HepG2 (cell line): Measurements from ENCODE around the gene HEXD. TPM values are rescaled to one million over a fixed set of nuclear protein-coding genes. Genes with fewer than 3 reads are reported as not detected.
A peak's percentile ranks its signal among the peaks of the same experiment; 100 is the strongest.

Source experiments
- ATAC-seq: fragments of 200-7000 bp; cut with Tn5 transposase; 3 replicates; pipeline ENCODE4 v1.9.1; 2020; ENCODE audit warnings: mild to moderate bottlenecking, moderate library complexity
- BruUV-seq: library from RNA; stranded (reverse); fragments of 400-500 nt; replicated peaks from 2 replicates; lab custom pipeline; 2021; lab: Mats Ljungman, UMichigan
- CTCF ChIA-PET: fragments of 300-600 bp; formaldehyde crosslinking; extraction: SDS; loops from one replicate; lab custom pipeline; 2021; ENCODE audit warnings: low total read pairs, inconsistent platforms, low intra/inter-chr PET ratio; lab: Yijun Ruan, JAX
- POLR2A ChIA-PET: fragments of 350-600 bp; sonication (Branson Sonifier 250); formaldehyde crosslinking; loops from one replicate; lab custom pipeline; 2020; ENCODE audit warnings: antibody characterized with exemption, inconsistent platforms; lab: Yijun Ruan, JAX
- DNase-seq: peaks from one replicate; pipeline ENCODE4 v3.0.0-alpha.2; 2015; ENCODE audit warnings: low spot score
- FAIRE-seq: peaks from 3 replicates; lab custom pipeline; 2011; peaks lifted over from hg19 to GRCh38; lab: Jason Lieb, UNC
- H2AFZ ChIP-seq: one replicate; pipeline ENCODE4 v1.6.1; 2011; ENCODE audit warnings: low read length, inconsistent platforms
- H3K27ac ChIP-seq: fragments of 300-600 bp; 3 replicates; pipeline ENCODE4 v1.8.0; 2011; ENCODE audit warnings: mixed run types, mild to moderate bottlenecking, mixed read lengths, low read length, inconsistent platforms; ENCODE audit not compliant: insufficient read depth; ENCODE audit errors: extremely low read length
- H3K27me3 ChIP-seq, 2 experiments: fragments of 200-600 bp in 1 of 2; 2 replicates in 1 of 2; 3 replicates in 1 of 2; pipeline versions ENCODE4 v1.6.0 to v1.8.0; 2011; ENCODE audit warnings: low read length in 2 of 2, mild to moderate bottlenecking in 2 of 2, moderate library complexity in 2 of 2, inconsistent platforms in 1 of 2; ENCODE audit not compliant: insufficient read depth in 2 of 2, control insufficient read depth in 1 of 2
- H3K36me3 ChIP-seq, 2 experiments: fragments of 200-600 bp in 1 of 2; replicated peaks in 1 of 2; 2 replicates in 1 of 2; 3 replicates in 1 of 2; pipeline versions ENCODE4 v1.5.1 to v1.8.0; 2011; ENCODE audit warnings: low read length in 2 of 2, inconsistent platforms in 1 of 2; ENCODE audit not compliant: insufficient read depth in 2 of 2, control insufficient read depth in 1 of 2
- H3K4me1 ChIP-seq: 2 replicates; pipeline ENCODE4 v1.5.1; 2012; ENCODE audit warnings: low read length, inconsistent platforms; ENCODE audit not compliant: insufficient read depth
- H3K4me2 ChIP-seq: 2 replicates; pipeline ENCODE4 v1.6.0; 2011; ENCODE audit warnings: low read depth, low read length, inconsistent platforms
- H3K4me3 ChIP-seq, 3 experiments: fragments of 200-600 bp in 1 of 3; sonication (generic), shearing (Covaris generic) in 1 of 3; replicated peaks in 1 of 3; 2 replicates each; pipeline ENCODE4 v1.5.1; 2011 to 2016; ENCODE audit warnings: low read length in 3 of 3, inconsistent platforms in 2 of 3, low read depth in 2 of 3, mild to moderate bottlenecking in 2 of 3, control low read depth in 1 of 3, mixed read lengths in 1 of 3; ENCODE audit not compliant: insufficient read depth in 1 of 3
- H3K79me2 ChIP-seq: one replicate; pipeline ENCODE4 v1.6.1; 2011; ENCODE audit warnings: low read length, inconsistent platforms; ENCODE audit not compliant: insufficient read depth
- H3K9ac ChIP-seq: 2 replicates; pipeline ENCODE4 v1.6.0; 2011; ENCODE audit warnings: mild to moderate bottlenecking, low read depth, low read length, inconsistent platforms; ENCODE audit not compliant: insufficient read depth
- H3K9me3 ChIP-seq: 2 replicates; pipeline ENCODE4 v1.5.1; 2012; ENCODE audit warnings: mild to moderate bottlenecking, low read length
- H4K20me1 ChIP-seq: 2 replicates; pipeline ENCODE4 v1.6.0; 2011; ENCODE audit warnings: inconsistent platforms, mild to moderate bottlenecking, low read length, moderate library complexity; ENCODE audit not compliant: insufficient read depth
- HDAC2 ChIP-seq: sonication (generic); formaldehyde crosslinking; IDR thresholded peaks from 2 replicates; pipeline ENCODE4 v1.4.0; 2020; ENCODE audit warnings: missing genetic modification reagents
- LCORL ChIP-seq, 2 experiments: fragments of 450-650 bp in 1 of 2; sonication (generic) in 1 of 2; formaldehyde crosslinking in 1 of 2; IDR thresholded peaks; 2 replicates each; pipeline versions ENCODE4 v1.5.0 to v1.6.1; 2017 to 2020; ENCODE audit warnings: antibody characterized with exemption in 1 of 2, missing genetic modification reagents in 1 of 2
- TCF7 ChIP-seq: sonication (generic); IDR thresholded peaks from 2 replicates; pipeline ENCODE4 v1.6.1; 2016; ENCODE audit warnings: antibody characterized with exemption, low read depth
- ZBTB1 ChIP-seq: sonication (generic); formaldehyde crosslinking; IDR thresholded peaks from 2 replicates; pipeline ENCODE4 v1.4.0; 2020; ENCODE audit warnings: missing genetic modification reagents, borderline replicate concordance
- ZBTB7B ChIP-seq: sonication (generic); formaldehyde crosslinking; IDR thresholded peaks from 2 replicates; pipeline ENCODE4 v1.4.0; 2020; ENCODE audit warnings: missing genetic modification reagents
- ZNF772 ChIP-seq: sonication (generic); formaldehyde crosslinking; IDR thresholded peaks from 2 replicates; pipeline ENCODE4 v1.5.0; 2020; ENCODE audit warnings: mild to moderate bottlenecking, missing genetic modification reagents
- WGBS: methylation state at CpG from one replicate; pipeline ENCODE4 v1.1.6; 2017; ENCODE audit warnings: low lambda C conversion rate; 5-methylcytosine and 5-hydroxymethylcytosine counted together
- in situ Hi-C: cut with HindIII; loops from 2 replicates; pipeline ENCODE4 v1.10.0; 2017; ENCODE audit warnings: low pct_unique_long_range_greater_than_20kb; ENCODE audit not compliant: extremely low pct_ligation_motif_present
- intact Hi-C: fragments of 100-400 bp; cut with micrococcal nuclease; formaldehyde crosslinking; loops from one replicate; pipeline ENCODE4 v1.10.0; 2022; ENCODE audit not compliant: unreplicated experiment
- polyA plus RNA-seq, 8 experiments: library from polyadenylated mRNA; depleted of rRNA in 3 of 8; stranded (reverse) in 7 of 8; unstranded in 1 of 8; fragments of >200 nt; fragmentation: Illumina TruSeq in 4 of 8; extraction: Trizol in 4 of 8; gene quantifications; 2 replicates each; pipeline versions ENCODE4 v1.2.1 to v1.2.3, GENCODE V29; 2011 to 2016; ENCODE audit warnings: low read depth in 4 of 8, missing spikeins in 1 of 8, mixed read lengths in 1 of 8; ENCODE audit not compliant: insufficient read depth in 1 of 8
- total RNA-seq, 5 experiments: library from RNA; depleted of rRNA; stranded (reverse); fragments of >200 nt; fragmentation: Illumina TruSeq; extraction: Trizol; gene quantifications; 2 replicates each; pipeline ENCODE4 v1.2.3, GENCODE V29; 2016; ENCODE audit warnings: low read depth in 1 of 5
- TF ChIP-seq, protein P1 (sequence below): sonication (generic); formaldehyde crosslinking; IDR thresholded peaks from 2 replicates; pipeline ENCODE4 v1.8.1; 2022; ENCODE audit warnings: mild to moderate bottlenecking, missing genetic modification reagents
- TF ChIP-seq, protein P2 (sequence below): sonication (generic); formaldehyde crosslinking; IDR thresholded peaks from 2 replicates; pipeline ENCODE4 v1.5.1; 2020; ENCODE audit warnings: mild to moderate bottlenecking, missing genetic modification reagents, borderline replicate concordance
- TF ChIP-seq, protein P3 (sequence below): sonication (generic); formaldehyde crosslinking; IDR thresholded peaks from 2 replicates; pipeline ENCODE4 v1.5.0; 2020; ENCODE audit warnings: missing genetic modification reagents
- TF ChIP-seq, protein P4 (sequence below): sonication (generic); formaldehyde crosslinking; IDR thresholded peaks from 2 replicates; pipeline ENCODE4 v1.4.0; 2020; ENCODE audit warnings: missing genetic modification reagents

The HEXD gene
- total and polyA plus RNA-seq, 2 of the 13 experiments (the other 11 are each of a cell fraction or from before 2014, with no cell fraction given): 22.3 to 41.8 TPM

DNA sequence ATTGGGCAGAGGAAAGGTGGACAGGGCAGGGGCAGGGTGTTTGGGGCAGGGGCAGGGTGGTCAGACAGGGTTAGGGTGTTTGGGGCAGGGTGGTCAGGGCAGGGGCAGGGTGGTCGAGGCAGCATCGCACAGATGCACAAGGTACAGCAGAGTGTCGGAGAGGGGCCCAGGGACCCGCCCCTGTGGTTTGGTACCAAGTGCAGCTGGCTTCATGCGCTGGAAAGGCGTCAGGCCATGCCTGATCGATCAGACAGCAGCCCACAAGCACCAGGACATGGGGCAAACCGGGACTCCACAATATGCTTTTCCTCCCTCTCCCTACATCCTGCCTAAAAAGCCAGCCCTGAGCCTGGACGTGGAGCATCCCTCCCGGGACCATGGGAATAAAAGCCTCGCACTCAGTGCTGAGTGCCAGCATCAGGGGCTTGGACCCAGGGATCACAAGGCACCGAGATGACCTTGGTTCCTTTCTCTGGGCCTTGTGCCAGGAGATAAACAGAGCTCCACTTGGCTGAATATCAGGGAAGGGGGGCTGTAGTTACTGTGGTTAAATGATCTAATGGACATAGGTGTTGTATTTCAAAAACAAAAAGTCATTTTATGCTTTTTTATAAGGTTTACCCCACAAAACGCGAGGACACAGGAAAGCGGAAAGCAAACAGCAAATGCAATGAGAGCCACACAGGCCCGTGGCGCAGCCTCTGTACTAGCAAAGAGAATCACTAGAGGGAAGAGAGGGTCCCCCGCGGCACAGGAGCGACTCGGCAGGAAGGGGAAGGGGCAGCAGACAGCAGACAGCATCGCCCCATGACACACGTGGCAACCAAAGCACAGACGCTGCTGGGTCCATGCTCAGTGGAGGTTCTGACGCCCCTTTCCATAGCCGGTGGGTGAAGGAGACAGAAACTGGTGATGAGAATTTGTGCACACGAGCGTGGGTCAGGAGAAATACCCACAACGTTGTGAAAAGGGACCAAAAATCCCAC is 5.3 kb upstream of the HEXD start:
- H3K9me3 ChIP-seq: no peaks in the 10 kb centered on the region
- intact Hi-C loops: loop anchor here (2.0 kb wide), 1 partner anchor 66 kb away; no protein-coding TSS in a partner anchor
- H3K79me2 ChIP-seq: no peaks in the 10 kb centered on the region
- H3K27ac ChIP-seq: peak overlapping the region; percentile 17
- ATAC-seq: peak; percentile 73
- 60% methylated on average over 29 of the region's 29 CpGs for WGBS
- CTCF ChIA-PET: interaction anchor here (5.0 kb wide), 1 partner anchor 60 kb away, joined by 41 read pairs; no protein-coding TSS in a partner anchor
- in situ Hi-C loops: loop anchor here (5.0 kb wide), 1 partner anchor 61 kb away; no protein-coding TSS in a partner anchor
- no peaks in the 10 kb centered on the region for H3K27me3 ChIP-seq
- peak overlapping the region; percentile 37 for H3K4me2 ChIP-seq
- no peak overlapping the region for H3K9ac ChIP-seq
- POLR2A ChIA-PET: interaction anchor here (0.7 to 1.3 kb wide), 7 partner anchors 25 to 114 kb away, joined by 3 to 8 read pairs (median 4); partner anchors contain the start of gene TEX19
- peak; percentile 93 for FAIRE-seq
- peaks cover 2 to 16% of the 10 kb centered on the region in 2 experiments; a peak in 3 of 5 replicates for H3K36me3 ChIP-seq
- H2AFZ ChIP-seq: no peak overlapping the region
- H3K4me1 ChIP-seq: peaks cover 33% of the 10 kb centered on the region
- no peak overlapping the region for H3K4me3 ChIP-seq
- DNase-seq: peak; percentile 86
- BruUV-seq: no TSS peak
- peaks cover 18% of the 10 kb centered on the region; the same call in 1 of the 2 replicates for H4K20me1 ChIP-seq
- peak; percentile 71; the same call in 1 of the 2 replicates for TF ChIP-seq HDAC2
- TF ChIP-seq ZNF772 (CRISPR knock-in tag): 0 out of 2 replicates have a peak, but pooled peaks have one; percentile 59
- TF ChIP-seq, protein P1, sequence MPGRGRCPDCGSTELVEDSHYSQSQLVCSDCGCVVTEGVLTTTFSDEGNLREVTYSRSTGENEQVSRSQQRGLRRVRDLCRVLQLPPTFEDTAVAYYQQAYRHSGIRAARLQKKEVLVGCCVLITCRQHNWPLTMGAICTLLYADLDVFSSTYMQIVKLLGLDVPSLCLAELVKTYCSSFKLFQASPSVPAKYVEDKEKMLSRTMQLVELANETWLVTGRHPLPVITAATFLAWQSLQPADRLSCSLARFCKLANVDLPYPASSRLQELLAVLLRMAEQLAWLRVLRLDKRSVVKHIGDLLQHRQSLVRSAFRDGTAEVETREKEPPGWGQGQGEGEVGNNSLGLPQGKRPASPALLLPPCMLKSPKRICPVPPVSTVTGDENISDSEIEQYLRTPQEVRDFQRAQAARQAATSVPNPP (CRISPR knock-in tag): no peak
- TF ChIP-seq LCORL (IDR thresholded peaks at IDR 0.05): no peak
- peak; percentile 49 for TF ChIP-seq LCORL (CRISPR knock-in tag; IDR thresholded peaks at IDR 0.05)
- TF ChIP-seq, protein P2, sequence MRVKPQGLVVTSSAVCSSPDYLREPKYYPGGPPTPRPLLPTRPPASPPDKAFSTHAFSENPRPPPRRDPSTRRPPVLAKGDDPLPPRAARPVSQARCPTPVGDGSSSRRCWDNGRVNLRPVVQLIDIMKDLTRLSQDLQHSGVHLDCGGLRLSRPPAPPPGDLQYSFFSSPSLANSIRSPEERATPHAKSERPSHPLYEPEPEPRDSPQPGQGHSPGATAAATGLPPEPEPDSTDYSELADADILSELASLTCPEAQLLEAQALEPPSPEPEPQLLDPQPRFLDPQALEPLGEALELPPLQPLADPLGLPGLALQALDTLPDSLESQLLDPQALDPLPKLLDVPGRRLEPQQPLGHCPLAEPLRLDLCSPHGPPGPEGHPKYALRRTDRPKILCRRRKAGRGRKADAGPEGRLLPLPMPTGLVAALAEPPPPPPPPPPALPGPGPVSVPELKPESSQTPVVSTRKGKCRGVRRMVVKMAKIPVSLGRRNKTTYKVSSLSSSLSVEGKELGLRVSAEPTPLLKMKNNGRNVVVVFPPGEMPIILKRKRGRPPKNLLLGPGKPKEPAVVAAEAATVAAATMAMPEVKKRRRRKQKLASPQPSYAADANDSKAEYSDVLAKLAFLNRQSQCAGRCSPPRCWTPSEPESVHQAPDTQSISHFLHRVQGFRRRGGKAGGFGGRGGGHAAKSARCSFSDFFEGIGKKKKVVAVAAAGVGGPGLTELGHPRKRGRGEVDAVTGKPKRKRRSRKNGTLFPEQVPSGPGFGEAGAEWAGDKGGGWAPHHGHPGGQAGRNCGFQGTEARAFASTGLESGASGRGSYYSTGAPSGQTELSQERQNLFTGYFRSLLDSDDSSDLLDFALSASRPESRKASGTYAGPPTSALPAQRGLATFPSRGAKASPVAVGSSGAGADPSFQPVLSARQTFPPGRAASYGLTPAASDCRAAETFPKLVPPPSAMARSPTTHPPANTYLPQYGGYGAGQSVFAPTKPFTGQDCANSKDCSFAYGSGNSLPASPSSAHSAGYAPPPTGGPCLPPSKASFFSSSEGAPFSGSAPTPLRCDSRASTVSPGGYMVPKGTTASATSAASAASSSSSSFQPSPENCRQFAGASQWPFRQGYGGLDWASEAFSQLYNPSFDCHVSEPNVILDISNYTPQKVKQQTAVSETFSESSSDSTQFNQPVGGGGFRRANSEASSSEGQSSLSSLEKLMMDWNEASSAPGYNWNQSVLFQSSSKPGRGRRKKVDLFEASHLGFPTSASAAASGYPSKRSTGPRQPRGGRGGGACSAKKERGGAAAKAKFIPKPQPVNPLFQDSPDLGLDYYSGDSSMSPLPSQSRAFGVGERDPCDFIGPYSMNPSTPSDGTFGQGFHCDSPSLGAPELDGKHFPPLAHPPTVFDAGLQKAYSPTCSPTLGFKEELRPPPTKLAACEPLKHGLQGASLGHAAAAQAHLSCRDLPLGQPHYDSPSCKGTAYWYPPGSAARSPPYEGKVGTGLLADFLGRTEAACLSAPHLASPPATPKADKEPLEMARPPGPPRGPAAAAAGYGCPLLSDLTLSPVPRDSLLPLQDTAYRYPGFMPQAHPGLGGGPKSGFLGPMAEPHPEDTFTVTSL (CRISPR knock-in tag): no peak
- peak; percentile 71 for TF ChIP-seq ZBTB7B (CRISPR knock-in tag)
- TF ChIP-seq TCF7: peak; percentile 45; the same call in 1 of the 2 replicates
- TF ChIP-seq, protein P3, sequence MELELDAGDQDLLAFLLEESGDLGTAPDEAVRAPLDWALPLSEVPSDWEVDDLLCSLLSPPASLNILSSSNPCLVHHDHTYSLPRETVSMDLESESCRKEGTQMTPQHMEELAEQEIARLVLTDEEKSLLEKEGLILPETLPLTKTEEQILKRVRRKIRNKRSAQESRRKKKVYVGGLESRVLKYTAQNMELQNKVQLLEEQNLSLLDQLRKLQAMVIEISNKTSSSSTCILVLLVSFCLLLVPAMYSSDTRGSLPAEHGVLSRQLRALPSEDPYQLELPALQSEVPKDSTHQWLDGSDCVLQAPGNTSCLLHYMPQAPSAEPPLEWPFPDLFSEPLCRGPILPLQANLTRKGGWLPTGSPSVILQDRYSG (CRISPR knock-in tag): no peak
- TF ChIP-seq, protein P4, sequence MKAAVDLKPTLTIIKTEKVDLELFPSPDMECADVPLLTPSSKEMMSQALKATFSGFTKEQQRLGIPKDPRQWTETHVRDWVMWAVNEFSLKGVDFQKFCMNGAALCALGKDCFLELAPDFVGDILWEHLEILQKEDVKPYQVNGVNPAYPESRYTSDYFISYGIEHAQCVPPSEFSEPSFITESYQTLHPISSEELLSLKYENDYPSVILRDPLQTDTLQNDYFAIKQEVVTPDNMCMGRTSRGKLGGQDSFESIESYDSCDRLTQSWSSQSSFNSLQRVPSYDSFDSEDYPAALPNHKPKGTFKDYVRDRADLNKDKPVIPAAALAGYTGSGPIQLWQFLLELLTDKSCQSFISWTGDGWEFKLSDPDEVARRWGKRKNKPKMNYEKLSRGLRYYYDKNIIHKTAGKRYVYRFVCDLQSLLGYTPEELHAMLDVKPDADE (CRISPR knock-in tag): no peak
- no peak for TF ChIP-seq ZBTB1
